Lower lobe of right lung (tissue), 2 donors: ENCODE data around the gene PHF1. TPM values are rescaled to one million over a fixed set of nuclear protein-coding genes. Genes with fewer than 3 reads are reported as not detected.
A peak's percentile ranks its signal among the peaks of the same experiment; 100 is the strongest.

Source experiments
- ATAC-seq, 2 donors: fragments of 200-7000 bp; cut with Tn5 transposase; one replicate each; pipeline ENCODE4 v1.9.1; 2020 to 2022; ENCODE audit warnings: mild to moderate bottlenecking in 2 of 2, moderate library complexity in 2 of 2
- DNase-seq: peaks from one replicate; pipeline ENCODE4 v3.0.0-alpha.2; 2020
- H3K27ac ChIP-seq: fragments of 200-600 bp; one replicate; pipeline ENCODE4 v1.8.0; 2022
- H3K27me3 ChIP-seq: fragments of 200-600 bp; one replicate; pipeline ENCODE4 v1.8.0; 2022; ENCODE audit warnings: low read depth
- H3K36me3 ChIP-seq: fragments of 200-600 bp; one replicate; pipeline ENCODE4 v1.8.0; 2022; ENCODE audit warnings: mild to moderate bottlenecking
- H3K4me1 ChIP-seq: fragments of 200-600 bp; one replicate; pipeline ENCODE4 v1.8.0; 2022
- H3K4me3 ChIP-seq: fragments of 200-600 bp; one replicate; pipeline ENCODE4 v1.8.0; 2022; ENCODE audit warnings: mild to moderate bottlenecking
- H3K9me3 ChIP-seq: fragments of 200-600 bp; one replicate; pipeline ENCODE4 v1.8.0; 2022
- intact Hi-C: fragments of 100-400 bp; cut with DNase I; formaldehyde crosslinking; loops from one replicate; pipeline ENCODE4 v1.11.0; 2022
- total RNA-seq: library from RNA; stranded (reverse); fragmentation: NEBNext Ultra II Directional; extraction: Animal tissue kit (Norgen Biotek cat#: 25700); gene quantifications from one replicate; pipeline ENCODE4 v1.2.1, GENCODE V29; 2021
- TF ChIP-seq, protein P1 (sequence below): fragments of 200-600 bp; IDR thresholded peaks from one replicate; pipeline ENCODE4 v1.8.0; 2022; ENCODE audit warnings: antibody characterized with exemption, mild to moderate bottlenecking
- donor health status: DM: no; HTN: yes; CAD: no; lungs with severe emphysema.

Gene PHF1
- total RNA-seq, 1 donor from 2014 or later, result 69.7 TPM

DNA sequence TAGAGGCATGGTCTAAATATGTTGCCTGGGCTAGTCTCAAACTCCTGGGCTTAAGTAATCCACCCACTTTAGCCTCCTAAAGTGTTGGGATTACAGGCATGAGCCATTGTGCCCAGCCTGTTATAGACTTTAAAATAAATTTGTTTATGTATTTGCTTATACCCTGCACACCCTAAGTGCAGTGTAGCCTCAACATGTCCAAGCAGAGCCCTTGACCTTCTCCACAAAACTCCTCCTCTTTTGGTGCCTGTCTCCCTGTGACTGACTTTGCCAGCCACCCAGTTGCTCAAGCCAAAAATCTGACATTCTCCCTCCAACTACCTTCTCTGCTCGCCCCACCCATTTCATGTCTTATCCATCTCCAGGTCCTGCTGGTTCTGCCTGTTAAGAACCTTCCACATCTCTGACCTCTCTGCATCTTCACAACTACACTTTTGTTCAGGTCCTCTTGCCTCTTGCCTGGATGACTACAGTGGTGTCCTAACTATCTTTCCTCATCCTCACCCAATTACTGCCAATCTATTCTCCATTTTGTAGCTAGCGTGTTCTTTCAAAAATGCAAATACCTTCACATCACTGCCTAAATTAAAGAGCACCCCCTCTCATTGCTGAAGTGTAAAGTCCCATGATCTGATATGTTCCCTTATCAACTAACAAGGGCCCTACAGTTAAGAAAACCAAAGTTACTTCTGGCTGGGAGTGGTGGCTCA, 30.4 kb upstream of the PHF1 start:
- intact Hi-C loops, result no loop called here
- ATAC-seq, result no peak
- TF ChIP-seq, protein P1, sequence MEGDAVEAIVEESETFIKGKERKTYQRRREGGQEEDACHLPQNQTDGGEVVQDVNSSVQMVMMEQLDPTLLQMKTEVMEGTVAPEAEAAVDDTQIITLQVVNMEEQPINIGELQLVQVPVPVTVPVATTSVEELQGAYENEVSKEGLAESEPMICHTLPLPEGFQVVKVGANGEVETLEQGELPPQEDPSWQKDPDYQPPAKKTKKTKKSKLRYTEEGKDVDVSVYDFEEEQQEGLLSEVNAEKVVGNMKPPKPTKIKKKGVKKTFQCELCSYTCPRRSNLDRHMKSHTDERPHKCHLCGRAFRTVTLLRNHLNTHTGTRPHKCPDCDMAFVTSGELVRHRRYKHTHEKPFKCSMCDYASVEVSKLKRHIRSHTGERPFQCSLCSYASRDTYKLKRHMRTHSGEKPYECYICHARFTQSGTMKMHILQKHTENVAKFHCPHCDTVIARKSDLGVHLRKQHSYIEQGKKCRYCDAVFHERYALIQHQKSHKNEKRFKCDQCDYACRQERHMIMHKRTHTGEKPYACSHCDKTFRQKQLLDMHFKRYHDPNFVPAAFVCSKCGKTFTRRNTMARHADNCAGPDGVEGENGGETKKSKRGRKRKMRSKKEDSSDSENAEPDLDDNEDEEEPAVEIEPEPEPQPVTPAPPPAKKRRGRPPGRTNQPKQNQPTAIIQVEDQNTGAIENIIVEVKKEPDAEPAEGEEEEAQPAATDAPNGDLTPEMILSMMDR, result no peak
- DNase-seq, result no peak
- no peaks in the 10 kb centered on the region for H3K27me3 ChIP-seq
- H3K4me1 ChIP-seq, result peaks cover 10% of the 10 kb centered on the region
- H3K36me3 ChIP-seq, result no peaks in the 10 kb centered on the region
- H3K27ac ChIP-seq, result no peak overlapping the region
- no peaks in the 10 kb centered on the region for H3K9me3 ChIP-seq
- H3K4me3 ChIP-seq, result no peak overlapping the region

DNA sequence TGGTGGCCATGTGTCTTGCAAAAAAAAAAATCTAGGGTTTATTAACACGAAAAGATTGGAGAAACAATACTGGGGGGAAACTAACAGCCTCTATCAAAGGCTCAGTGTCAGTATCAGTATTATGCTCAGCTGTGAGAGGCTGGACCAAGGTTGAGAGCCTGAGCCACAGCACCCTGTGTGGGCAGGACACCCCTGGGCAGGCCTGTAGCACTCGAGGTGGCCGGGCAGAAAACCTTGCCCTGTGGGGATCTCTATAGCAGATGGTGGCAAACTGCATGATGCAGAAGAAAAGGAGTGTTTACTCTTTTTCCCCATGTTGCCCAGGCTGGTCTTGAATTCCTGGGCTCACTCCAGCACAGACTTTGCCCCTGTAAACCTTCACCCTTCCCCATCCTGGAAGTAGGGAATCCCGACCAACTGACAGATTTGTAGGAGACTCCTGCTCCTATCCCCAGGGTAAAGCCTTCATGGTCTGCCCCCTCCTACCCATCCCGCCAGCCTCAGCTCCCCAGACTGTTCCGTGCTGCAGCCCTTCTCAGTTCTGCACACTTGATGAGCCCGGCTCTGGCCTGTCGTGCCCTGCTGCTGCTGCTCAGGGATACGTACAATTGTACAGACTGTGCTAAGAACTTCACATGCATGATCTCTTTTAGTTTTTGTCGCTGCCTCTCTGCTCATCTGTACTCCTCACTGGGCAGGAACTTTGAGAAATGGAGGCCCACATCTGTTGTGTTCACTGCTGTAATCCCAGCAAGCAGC, 27.2 kb upstream of the PHF1 start:
- H3K4me3 ChIP-seq, result no peak overlapping the region
- no peaks in the 10 kb centered on the region for H3K27me3 ChIP-seq
- no peaks in the 10 kb centered on the region for H3K36me3 ChIP-seq
- no peak overlapping the region for H3K27ac ChIP-seq
- ATAC-seq (peak in 1 of 2 donors; percentile 9), DNase-seq (no peak)
- intact Hi-C loops, result no loop called here
- no peaks in the 10 kb centered on the region for H3K4me1 ChIP-seq
- no peaks in the 10 kb centered on the region for H3K9me3 ChIP-seq
- TF ChIP-seq, protein P1, result no peak

DNA sequence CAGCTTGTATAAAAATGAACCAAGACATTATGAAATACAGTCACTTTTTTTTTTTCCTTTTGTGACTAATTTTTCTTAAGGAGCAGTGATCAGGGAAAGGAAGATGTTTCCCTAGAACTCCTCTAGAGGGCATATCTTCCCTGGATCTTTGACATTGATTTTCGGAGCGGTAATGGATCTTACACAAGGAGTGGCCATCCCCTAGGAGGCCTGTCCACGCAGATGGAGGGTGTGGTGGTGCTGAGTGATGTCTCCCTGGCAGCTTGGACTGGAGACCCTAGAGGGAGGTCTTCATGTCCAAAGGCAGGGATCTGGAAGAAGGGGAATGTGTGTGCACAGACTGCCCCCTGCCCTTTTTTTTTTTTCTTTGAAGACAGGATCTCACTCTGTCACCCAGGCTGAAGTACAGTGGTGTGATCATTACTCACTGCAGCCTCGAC, 26.2 kb upstream of the PHF1 start:
- intact Hi-C loops, result no loop called here
- DNase-seq (no peak), ATAC-seq (peak; percentile 23 to 49)
- Histone ChIP-seq H3K27ac (no peak overlapping the region), H3K9me3 (no peaks in the 10 kb centered on the region), H3K27me3 (no peaks in the 10 kb centered on the region), H3K4me3 (no peak overlapping the region), H3K36me3 (no peaks in the 10 kb centered on the region), H3K4me1 (no peaks in the 10 kb centered on the region)
- TF ChIP-seq, protein P1, result no peak

DNA sequence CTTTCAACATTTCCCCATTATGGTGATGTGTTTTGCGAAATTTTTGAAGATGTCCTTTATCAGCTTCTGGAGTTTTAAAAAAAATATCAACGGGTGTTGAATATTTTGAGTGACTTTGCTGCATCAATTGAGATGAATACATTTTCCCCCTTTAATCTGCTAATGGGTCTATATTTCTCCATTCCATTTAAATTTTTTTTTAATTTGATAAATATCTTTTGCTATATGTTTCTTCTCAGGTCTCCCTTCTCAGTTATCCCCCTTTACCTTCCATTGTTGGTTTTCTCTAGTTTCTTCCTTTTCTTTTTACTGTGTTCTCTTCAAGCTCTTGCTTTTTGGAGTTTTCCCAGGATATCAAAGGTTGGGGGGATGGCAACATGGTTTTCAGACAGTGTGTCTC, 20.6 kb upstream of the PHF1 start:
- Histone ChIP-seq H3K4me3 (no peak overlapping the region), H3K27ac (no peak overlapping the region), H3K36me3 (no peaks in the 10 kb centered on the region), H3K9me3 (no peaks in the 10 kb centered on the region), H3K27me3 (no peaks in the 10 kb centered on the region), H3K4me1 (peaks cover 17% of the 10 kb centered on the region)
- DNase-seq (no peak), ATAC-seq (no peak)
- TF ChIP-seq, protein P1, result no peak
- intact Hi-C loops, result no loop called here

DNA sequence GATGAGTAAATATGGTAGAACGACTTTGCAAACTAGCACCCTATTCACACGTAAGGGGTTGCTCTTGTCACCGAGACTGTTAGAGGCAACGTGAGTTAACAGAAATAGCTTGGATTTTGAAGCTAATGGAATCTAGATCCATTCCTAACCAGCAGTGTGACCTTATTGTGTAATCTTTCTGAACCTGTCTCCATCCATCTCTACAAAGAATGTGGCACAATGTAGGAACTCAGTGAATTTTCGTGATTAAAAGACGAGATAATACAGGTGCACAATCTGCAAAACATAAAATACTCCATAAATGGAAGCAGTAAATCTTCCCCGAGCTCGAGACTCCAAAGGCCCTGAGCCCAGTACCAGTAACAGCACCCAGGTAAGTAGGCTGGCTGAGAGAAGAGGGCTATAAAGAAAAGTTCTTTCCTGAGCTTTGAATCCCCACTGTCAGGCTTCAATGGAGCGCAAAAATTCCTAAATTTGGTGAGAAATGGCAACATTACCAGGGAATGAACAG, 20.0 kb upstream of the PHF1 start:
- Histone ChIP-seq H3K36me3 (no peaks in the 10 kb centered on the region), H3K9me3 (no peaks in the 10 kb centered on the region), H3K4me1 (peaks cover 17% of the 10 kb centered on the region), H3K27me3 (no peaks in the 10 kb centered on the region), H3K27ac (peak overlapping the region; percentile 90), H3K4me3 (peak overlapping the region; percentile 60)
- intact Hi-C loops, result no loop called here
- ATAC-seq (no peak), DNase-seq (no peak)
- TF ChIP-seq, protein P1, result no peak
